HUES48 (cell line): ENCODE results near the gene MGMT.

ENCODE experiments used
- H3K27ac ChIP-seq: one replicate; pipeline ENCODE4 v1.7.0; 2013; ENCODE audit warnings: low read depth, low read length, inconsistent platforms
- H3K27me3 ChIP-seq: 2 replicates; pipeline ENCODE4 v1.6.1; 2013; ENCODE audit warnings: mild to moderate bottlenecking, low read length; ENCODE audit not compliant: control insufficient read depth, insufficient read depth
- H3K36me3 ChIP-seq: 2 replicates; pipeline ENCODE4 v1.6.1; 2013; ENCODE audit warnings: low read length; ENCODE audit not compliant: control insufficient read depth, insufficient read depth
- H3K4me1 ChIP-seq: 2 replicates; pipeline ENCODE4 v1.6.1; 2013; ENCODE audit warnings: mild to moderate bottlenecking, low read length; ENCODE audit not compliant: control insufficient read depth, insufficient read depth
- H3K4me3 ChIP-seq: 2 replicates; pipeline ENCODE4 v1.5.1; 2013; ENCODE audit warnings: mild to moderate bottlenecking, low read depth, low read length
- H3K9ac ChIP-seq: 2 replicates; pipeline ENCODE4 v1.6.1; 2013; ENCODE audit warnings: mild to moderate bottlenecking, low read depth, low read length, moderate library complexity
- H3K9me3 ChIP-seq: 2 replicates; pipeline ENCODE4 v1.6.1; 2013; ENCODE audit warnings: low read length; ENCODE audit not compliant: control insufficient read depth, insufficient read depth

Gene MGMT

DNA sequence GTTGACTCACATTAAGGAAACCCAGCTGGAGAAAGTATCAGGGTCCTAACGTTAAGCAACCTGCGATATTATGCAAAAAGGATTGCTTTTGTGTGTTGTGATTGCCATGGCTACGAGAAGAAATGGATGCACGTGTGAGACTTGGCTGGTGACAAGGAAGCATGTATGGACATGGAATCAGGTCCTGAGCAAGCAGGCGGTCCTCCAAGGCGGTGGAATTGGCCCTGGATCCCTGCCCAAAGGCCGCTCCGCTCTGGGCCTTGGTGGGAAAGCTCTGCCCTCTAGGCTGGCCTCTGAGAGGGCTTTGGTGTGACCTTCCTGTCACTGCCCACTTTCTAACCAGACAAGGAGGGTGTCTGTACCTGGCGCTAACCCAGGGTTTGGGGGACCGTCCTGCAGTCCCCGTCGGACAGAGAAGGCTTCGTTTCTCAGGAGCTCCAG, 305.0 kb downstream of the MGMT start:
- H3K27me3 ChIP-seq = no peaks in the 10 kb centered on the region

DNA sequence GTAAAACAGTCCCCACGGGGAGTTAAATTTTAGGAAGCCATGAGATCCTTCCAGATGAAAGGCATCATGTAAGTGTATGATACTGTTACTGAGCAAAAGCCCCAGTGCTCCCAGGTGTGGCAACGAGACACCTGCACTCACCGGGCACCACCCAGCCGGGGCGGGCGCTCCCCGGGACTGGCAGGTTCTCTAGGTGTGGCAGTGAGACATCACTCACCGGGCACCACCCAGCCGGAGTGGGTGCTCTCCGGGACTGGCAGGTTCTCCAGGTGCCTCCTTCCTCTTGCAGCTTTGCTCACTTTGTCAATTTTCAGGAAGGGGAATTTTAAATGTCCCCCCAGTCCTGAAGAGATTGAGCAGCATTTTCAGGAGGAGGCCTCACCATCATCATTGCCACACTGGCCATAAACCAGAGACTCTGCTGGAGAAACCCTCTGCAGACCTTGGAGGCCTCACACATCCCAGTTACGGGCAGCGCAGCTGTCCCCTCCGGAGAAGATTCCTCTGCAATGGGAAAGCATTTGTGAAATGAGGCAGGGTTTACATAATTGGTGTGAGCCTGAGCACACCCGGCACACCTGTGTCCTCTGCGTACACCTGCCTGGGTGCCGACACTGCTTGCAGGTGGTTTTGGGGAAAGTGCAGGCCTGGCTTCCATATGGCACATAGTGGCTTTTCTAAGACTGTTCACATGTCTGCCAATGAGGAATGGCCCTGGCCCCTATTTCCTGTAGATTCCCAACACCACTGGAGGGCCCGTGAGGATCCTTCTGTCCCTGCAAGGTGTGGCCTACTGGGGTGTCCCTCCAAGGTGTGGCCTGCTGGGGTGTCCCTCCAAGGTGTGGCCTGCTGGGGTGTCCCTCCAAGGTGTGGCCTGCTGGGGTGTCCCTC, 305.7 kb downstream of the MGMT start:
- H3K4me3 ChIP-seq = no peak overlapping the region

More for the DNA sequence above, 305.0 kb downstream of the MGMT start:
- Histone ChIP-seq H3K4me1 (no peaks in the 10 kb centered on the region), H3K9me3 (no peaks in the 10 kb centered on the region), H3K36me3 (no peaks in the 10 kb centered on the region), H3K4me3 (no peak overlapping the region), H3K27ac (no peak overlapping the region), H3K9ac (no peak overlapping the region)

DNA sequence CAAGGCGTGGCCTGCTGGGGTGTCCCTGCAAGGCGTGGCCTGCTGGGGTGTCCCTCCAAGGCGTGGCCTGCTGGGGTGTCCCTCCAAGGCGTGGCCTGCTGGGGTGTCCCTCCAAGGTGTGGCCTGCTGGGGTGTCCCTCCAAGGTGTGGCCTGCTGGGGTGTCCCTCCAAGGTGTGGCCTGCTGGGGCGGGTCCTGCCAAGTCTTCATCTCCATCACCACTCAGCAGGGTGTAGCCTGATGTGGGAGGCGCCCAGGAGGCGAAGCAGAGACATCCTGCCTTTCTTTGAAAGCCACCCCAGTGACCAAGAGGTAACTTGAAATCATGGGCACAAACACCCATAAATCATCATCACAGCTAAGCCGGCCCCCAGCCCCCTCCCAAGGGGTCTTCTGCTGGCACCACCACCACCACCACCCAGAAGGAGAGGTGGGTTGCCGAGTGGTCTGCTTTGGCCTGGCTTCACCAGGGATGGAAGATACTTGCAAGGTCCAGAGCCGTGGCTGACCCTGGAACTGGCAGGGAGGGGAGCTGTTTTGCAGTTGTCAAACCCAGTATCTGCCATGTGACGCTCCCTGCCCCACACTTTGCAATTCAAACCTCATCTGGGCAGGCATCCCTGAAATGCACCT, 306.4 kb downstream of the MGMT start:
- Histone ChIP-seq H3K9ac (no peak overlapping the region), H3K27ac (no peak overlapping the region), H3K36me3 (no peaks in the 10 kb centered on the region), H3K27me3 (no peaks in the 10 kb centered on the region), H3K9me3 (no peaks in the 10 kb centered on the region), H3K4me3 (no peak overlapping the region), H3K4me1 (no peaks in the 10 kb centered on the region)

More for the DNA sequence above, 305.7 kb downstream of the MGMT start:
- Histone ChIP-seq H3K27me3 (no peaks in the 10 kb centered on the region), H3K36me3 (no peaks in the 10 kb centered on the region), H3K9me3 (no peaks in the 10 kb centered on the region), H3K9ac (no peak overlapping the region), H3K4me1 (no peaks in the 10 kb centered on the region), H3K27ac (no peak overlapping the region)

DNA sequence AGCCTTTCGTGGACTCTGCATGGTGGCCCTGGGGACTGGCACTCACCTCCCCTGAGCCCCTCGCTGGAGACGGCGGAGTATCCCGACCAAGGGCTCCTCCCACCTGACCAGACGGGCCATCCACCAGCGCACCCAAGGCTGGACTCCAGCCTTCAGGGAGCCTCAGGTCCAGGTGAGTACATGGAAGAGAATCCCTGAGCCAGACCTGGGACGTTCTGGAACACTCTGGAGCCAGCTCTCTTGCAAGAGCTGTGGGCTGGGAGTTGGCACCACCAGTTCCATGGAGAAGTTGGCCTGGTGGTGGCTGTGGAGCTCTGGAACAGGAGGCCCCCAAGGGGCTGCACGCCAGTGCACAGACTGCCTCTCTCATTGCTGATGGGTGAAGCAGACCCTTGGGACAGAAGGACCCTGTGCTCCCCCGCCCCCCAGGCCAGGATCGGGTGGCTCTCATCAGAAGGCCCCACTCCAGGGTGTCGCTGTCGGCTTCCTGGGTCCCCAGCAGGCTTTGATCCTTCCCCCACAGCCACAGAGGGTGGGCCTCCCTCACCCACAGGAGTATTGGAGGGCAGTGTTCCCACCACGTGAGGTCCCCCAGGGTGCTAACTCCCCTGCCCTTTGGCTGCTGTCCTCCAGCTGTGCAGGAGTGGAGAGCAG, 307.2 kb downstream of the MGMT start:
- H3K27ac ChIP-seq = no peak overlapping the region
- no peaks in the 10 kb centered on the region for H3K36me3 ChIP-seq
- H3K9me3 ChIP-seq = no peaks in the 10 kb centered on the region
- H3K4me1 ChIP-seq = no peaks in the 10 kb centered on the region
- no peak overlapping the region for H3K4me3 ChIP-seq
- H3K27me3 ChIP-seq = no peaks in the 10 kb centered on the region
- no peak overlapping the region for H3K9ac ChIP-seq

DNA sequence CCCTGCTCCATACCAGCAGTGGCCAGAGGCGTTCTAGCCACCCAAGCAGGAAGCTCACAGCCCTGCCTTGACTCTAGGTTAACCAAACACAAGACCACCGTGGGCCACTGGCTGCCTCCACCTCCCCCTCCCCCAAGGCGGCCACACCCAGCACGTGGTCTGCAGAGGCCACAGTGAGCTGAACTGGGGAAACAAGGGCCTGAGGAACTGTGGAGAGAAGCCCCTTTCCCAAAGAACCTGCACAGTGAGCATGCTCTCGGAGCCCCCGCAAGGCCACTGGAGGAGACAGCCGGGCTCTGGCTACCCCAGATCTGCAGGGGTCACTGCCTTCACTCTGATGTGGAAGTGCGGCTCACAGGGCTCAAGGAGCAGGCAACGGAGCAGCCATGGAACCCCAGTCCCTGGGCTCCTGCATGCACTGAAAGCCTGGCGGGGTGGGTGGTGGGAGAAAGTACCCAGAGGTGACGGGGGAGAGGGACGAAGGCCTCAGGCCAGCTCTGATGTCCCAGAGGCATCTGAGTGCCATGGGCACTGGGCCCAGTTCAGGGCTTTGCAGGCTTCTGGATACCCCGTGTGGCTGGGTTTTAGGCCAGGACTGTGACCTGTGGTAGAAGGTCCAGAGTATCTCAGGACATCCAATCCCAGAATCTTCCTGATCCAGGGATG, 307.8 kb downstream of the MGMT start:
- no peaks in the 10 kb centered on the region for H3K4me1 ChIP-seq
- no peaks in the 10 kb centered on the region for H3K9me3 ChIP-seq
- H3K4me3 ChIP-seq = no peak overlapping the region
- H3K9ac ChIP-seq = no peak overlapping the region
- no peaks in the 10 kb centered on the region for H3K36me3 ChIP-seq
- H3K27ac ChIP-seq = no peak overlapping the region
- no peaks in the 10 kb centered on the region for H3K27me3 ChIP-seq

DNA sequence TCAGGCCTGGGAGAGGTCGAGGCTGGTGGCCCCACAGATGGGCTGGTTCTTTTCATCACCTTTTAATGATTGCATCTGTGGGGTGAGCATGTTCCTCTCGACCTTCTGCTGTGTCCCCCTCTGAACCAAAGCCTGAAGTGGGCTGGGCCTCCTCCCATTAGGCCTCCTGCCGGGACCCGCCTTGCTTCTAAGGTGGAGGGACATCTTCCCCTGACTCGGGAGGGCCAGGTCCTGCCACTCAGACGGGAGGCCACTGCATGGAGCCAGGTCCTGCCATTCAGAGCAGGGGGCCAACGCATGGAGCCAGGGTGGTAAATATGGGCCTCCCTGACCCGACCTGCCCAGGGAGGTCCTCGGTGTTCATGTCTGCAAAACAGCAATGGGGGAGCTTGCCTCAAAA, 308.6 kb downstream of the MGMT start:
- H3K9me3 ChIP-seq = no peaks in the 10 kb centered on the region
- H3K4me3 ChIP-seq = no peak overlapping the region
- no peak overlapping the region for H3K9ac ChIP-seq
- no peaks in the 10 kb centered on the region for H3K36me3 ChIP-seq
- H3K27me3 ChIP-seq = no peaks in the 10 kb centered on the region
- H3K27ac ChIP-seq = no peak overlapping the region
- no peaks in the 10 kb centered on the region for H3K4me1 ChIP-seq

DNA sequence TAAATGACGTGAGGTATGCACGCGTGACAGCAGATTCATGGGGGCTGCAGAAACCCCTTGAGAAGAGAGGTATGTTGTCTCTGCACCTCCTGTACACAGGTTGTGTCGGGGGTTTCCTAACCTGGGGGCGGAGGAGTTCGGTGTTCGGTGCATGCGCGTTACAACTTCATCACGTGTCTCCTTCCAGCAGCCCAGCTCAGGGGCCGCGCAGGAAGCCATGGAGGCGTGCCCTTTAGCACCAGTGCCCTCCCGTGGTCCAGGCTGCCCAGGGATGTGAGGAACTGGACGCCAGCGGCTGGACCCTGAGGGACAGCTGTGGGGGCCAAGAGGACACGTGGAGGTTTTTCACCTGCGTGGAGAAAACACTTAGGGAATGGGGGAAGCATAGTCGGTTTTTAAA, 310.6 kb downstream of the MGMT start:
- H3K36me3 ChIP-seq = no peaks in the 10 kb centered on the region
- no peaks in the 10 kb centered on the region for H3K27me3 ChIP-seq
- no peak overlapping the region for H3K4me3 ChIP-seq
- no peaks in the 10 kb centered on the region for H3K9me3 ChIP-seq
- H3K9ac ChIP-seq = no peak overlapping the region
- H3K27ac ChIP-seq = no peak overlapping the region
- H3K4me1 ChIP-seq = no peaks in the 10 kb centered on the region

DNA sequence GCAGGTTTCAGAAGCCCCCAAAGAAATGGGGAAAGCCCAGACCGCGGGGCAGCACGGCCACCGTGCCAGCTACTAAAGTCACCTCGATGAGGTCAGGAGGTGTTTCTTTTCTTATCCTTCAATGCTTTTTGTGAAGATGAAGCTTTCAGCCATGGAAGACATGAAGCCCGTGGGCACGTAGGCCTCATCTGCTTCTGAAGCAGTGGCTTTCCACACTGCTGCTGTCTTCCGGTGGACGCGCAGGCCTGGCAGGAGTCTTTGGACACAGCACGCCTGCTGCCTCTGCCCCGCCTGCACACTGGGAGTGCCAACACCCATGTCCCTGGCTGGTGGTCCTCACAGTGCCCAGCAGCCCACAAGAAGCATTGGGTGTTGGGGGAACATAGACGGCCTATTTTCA, 311.5 kb downstream of the MGMT start:
- no peak overlapping the region for H3K4me3 ChIP-seq
- no peaks in the 10 kb centered on the region for H3K27me3 ChIP-seq
- no peak overlapping the region for H3K9ac ChIP-seq
- H3K4me1 ChIP-seq = no peaks in the 10 kb centered on the region
- H3K36me3 ChIP-seq = no peaks in the 10 kb centered on the region
- no peak overlapping the region for H3K27ac ChIP-seq
- H3K9me3 ChIP-seq = no peaks in the 10 kb centered on the region

DNA sequence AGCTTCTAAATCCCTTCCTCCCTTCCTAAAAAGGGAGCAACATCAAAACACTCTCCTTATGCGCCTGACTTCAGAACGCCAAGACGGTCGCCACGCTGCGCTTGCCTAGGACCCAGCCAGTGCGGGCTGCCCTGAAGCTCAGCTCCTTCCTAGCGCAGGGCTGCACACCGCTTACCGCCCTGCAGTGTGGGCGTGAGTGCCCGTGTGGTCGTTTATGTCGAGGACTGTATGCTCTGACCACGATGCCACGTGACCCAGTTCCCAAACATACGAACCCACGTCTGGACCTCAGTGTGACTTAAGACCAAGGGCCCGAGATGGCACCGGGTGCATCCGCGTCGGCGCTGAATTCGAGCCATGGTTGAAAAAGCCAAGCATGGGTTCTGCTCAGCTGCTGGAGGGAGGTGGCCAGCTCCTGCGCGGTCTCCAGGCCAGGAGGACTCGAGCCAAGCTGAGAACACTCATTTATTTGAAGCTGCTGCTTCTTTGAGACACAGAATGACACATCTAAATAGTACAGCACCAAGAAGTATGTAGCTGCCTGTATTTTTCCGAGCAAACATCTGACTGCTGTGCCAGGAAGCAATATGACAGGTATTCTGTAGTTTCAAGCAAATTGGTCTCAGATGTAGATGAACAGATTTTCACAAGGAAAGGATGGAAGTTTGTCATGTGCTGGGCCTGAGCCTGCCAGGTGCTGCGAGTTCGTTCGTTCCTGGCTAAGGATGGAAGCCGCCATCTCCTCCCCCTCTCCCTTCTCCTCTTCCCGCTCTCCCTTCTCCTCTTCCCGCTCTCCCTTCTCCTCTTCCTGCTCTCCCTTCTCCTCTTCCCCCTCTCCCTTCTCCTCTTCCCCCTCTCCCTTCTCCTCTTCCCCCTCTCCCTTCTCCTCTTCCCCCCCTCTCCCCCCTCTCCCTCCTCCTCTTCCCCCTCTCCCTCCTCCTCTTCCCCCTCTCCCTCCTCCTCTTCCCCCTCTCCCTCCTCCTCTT, 312.4 kb downstream of the MGMT start:
- Histone ChIP-seq H3K27ac (no peak overlapping the region), H3K9ac (no peak overlapping the region), H3K27me3 (no peaks in the 10 kb centered on the region), H3K36me3 (no peaks in the 10 kb centered on the region), H3K4me3 (no peak overlapping the region), H3K9me3 (no peaks in the 10 kb centered on the region), H3K4me1 (no peaks in the 10 kb centered on the region)

DNA sequence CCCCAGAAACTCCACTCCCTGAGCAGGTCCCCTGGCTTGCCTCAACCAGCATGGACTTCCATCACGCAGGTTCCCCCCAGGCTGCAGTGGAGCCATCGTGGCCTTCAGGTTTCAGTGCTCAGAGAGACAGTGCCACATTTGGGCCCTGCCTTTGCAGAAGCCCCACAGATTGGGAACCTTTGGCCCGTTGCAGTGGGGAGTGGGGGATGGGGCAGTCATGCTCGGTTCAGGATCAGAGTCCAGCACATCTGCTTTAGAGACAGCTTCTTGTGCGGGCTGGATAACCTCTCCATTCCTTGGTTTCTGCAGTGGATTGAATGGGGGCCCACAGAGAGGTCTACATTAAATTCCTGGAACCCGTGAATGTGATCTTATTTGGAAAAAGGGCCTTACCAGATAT, 313.2 kb downstream of the MGMT start:
- H3K4me1 ChIP-seq = no peaks in the 10 kb centered on the region
- no peaks in the 10 kb centered on the region for H3K27me3 ChIP-seq
- H3K9me3 ChIP-seq = no peaks in the 10 kb centered on the region
- no peaks in the 10 kb centered on the region for H3K36me3 ChIP-seq
- H3K27ac ChIP-seq = no peak overlapping the region
- no peak overlapping the region for H3K9ac ChIP-seq
- H3K4me3 ChIP-seq = no peak overlapping the region
